ENCODE results near the gene PRG2.

- TF ChIP-seq CTCF (IDR thresholded peaks at IDR 0.05) (no peak), POLR2A (IDR thresholded peaks at IDR 0.05) (no peak), POLR2AphosphoS5 (IDR thresholded peaks at IDR 0.05) (no peak), EP300 (IDR thresholded peaks at IDR 0.05) (no peak)
Measured at GRCh38 chr11:57376095-57377090, 14.1 kb downstream of the PRG2 start.
